ENCODE data around the gene CCDC102B. TPM values are rescaled to one million over a fixed set of nuclear protein-coding genes. Genes with fewer than 3 reads are reported as not detected.
A peak's percentile ranks its signal among the peaks of the same experiment; 100 is the strongest.

CCDC102B gene
- total and polyA plus RNA-seq, 2 experiments from 2014 or later = 8.9 to 13.0 TPM

DNA sequence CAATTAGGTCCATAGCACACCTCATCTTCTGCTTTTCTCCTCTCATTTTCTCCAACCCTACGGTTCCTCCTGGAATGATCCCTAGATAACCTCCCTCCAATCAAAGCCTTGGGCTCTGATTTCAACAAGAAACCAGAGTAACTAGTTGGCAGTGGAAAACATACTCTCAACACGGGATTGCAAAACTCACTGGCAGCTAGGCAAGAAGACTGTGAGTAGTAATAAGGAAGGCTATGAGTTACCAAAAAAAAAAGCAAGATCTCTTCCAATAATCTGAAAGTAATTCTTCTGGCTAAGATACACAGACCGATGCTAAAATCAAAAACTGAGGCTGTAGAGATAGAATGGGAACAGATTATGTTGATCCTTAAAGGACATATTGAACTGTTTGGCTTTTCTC, 28.4 kb upstream of the CCDC102B start:
- H3K9me3 ChIP-seq (ENCODE audit: low read depth) = no peaks in the 10 kb centered on the region
- DNase-seq (ENCODE audit: low read depth in 1 of 2, low spot score in 1 of 2) = peak in 1 of 2 donors; percentile 77
- TF ChIP-seq, protein P1, sequence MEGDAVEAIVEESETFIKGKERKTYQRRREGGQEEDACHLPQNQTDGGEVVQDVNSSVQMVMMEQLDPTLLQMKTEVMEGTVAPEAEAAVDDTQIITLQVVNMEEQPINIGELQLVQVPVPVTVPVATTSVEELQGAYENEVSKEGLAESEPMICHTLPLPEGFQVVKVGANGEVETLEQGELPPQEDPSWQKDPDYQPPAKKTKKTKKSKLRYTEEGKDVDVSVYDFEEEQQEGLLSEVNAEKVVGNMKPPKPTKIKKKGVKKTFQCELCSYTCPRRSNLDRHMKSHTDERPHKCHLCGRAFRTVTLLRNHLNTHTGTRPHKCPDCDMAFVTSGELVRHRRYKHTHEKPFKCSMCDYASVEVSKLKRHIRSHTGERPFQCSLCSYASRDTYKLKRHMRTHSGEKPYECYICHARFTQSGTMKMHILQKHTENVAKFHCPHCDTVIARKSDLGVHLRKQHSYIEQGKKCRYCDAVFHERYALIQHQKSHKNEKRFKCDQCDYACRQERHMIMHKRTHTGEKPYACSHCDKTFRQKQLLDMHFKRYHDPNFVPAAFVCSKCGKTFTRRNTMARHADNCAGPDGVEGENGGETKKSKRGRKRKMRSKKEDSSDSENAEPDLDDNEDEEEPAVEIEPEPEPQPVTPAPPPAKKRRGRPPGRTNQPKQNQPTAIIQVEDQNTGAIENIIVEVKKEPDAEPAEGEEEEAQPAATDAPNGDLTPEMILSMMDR (IDR thresholded peaks at IDR 0.05; ENCODE audit: low read depth, low read length) = no peak

DNA sequence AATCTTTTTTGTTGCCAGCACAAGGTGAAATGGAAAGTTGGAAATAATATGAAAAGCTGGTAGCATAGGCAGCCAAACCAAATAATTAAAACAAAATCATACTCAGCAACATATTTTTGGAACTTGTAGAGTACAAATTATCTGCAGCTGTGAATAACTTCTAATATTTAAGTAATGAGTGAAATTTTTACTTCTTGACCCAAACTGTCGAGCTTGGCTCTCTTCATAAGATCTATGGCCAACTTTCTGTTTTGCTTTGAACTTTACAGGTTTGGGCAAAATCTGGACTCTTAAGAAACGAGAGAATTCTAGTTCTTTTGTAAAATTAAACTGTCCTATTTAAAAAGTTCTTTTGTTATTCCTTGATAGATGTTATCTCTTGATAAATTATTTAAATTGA, 25.6 kb upstream of the CCDC102B start:
- H3K9me3 ChIP-seq (ENCODE audit: low read depth) = no peaks in the 10 kb centered on the region
- no peak overlapping the region for H3K4me3 ChIP-seq
- no peak for DNase-seq (ENCODE audit: low read depth in 1 of 2, low spot score in 1 of 2)
- no peak overlapping the region for H3K27ac ChIP-seq
- no peaks in the 10 kb centered on the region for H3K36me3 ChIP-seq
- TF ChIP-seq, protein P1 (IDR thresholded peaks at IDR 0.05; ENCODE audit: low read depth, low read length) = no peak
- no peaks in the 10 kb centered on the region for H3K27me3 ChIP-seq
- H3K4me1 ChIP-seq (ENCODE audit: low read depth) = no peaks in the 10 kb centered on the region

More for the DNA sequence above, 28.4 kb upstream of the CCDC102B start:
- Histone ChIP-seq H3K4me3 (no peak overlapping the region), H3K27me3 (no peaks in the 10 kb centered on the region), H3K4me1 (ENCODE audit: low read depth) (no peaks in the 10 kb centered on the region), H3K27ac (no peak overlapping the region), H3K36me3 (no peaks in the 10 kb centered on the region)

DNA sequence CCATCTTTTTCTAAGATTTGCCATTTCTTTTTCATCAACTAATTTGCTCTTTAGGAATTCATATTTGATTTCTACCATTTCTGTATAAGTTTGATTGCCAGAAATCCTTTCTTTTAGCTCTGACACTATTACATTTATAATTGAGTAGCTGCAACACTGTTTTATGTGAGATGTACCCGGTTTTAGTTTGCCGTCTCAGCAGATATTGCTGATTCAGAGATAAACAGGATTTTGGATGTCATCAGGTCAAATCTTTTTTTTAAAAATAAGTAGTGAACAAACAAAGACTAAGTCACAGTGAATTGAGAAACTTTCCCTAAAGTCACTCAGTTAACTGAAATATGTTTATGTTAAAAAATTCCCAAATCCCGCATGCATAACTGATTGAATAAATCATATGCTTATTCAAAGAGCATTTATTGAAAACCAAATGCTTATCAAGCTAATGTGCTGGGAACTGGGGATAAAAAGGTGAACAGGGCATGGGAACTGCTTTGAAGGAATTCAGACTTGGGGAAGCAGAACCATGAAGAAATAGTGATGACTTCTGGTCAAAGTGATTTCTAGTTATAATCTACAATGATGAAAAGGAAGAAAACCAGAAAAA, 19.5 kb upstream of the CCDC102B start:
- Histone ChIP-seq H3K27me3 (no peaks in the 10 kb centered on the region), H3K4me3 (no peak overlapping the region), H3K4me1 (ENCODE audit: low read depth) (no peaks in the 10 kb centered on the region), H3K36me3 (no peaks in the 10 kb centered on the region), H3K9me3 (ENCODE audit: low read depth) (no peaks in the 10 kb centered on the region), H3K27ac (no peak overlapping the region)
- TF ChIP-seq, protein P1 (IDR thresholded peaks at IDR 0.05; ENCODE audit: low read depth, low read length) = no peak
- DNase-seq (ENCODE audit: low read depth in 1 of 2, low spot score in 1 of 2) = no peak

DNA sequence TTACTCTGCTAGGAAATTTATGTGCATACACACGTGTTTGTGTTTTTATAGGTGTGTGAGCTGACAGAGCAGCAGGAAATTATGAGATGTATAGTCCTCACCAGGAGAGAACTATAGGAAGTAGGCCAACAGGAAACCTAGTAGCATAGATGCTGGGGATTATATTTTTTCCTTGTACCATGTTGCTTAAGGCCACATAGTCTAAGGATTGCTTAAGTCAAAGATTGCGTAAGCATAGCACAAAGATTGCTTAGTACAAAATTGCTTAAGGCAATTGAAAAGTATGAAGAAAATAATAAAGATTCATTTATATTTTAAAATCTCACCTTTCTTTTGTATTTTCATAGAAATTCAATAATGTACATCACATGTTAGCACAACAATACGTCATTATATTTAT, 18.7 kb upstream of the CCDC102B start:
- Histone ChIP-seq H3K36me3 (no peaks in the 10 kb centered on the region), H3K27ac (no peak overlapping the region)
- TF ChIP-seq, protein P1 (IDR thresholded peaks at IDR 0.05; ENCODE audit: low read depth, low read length) = no peak

DNA sequence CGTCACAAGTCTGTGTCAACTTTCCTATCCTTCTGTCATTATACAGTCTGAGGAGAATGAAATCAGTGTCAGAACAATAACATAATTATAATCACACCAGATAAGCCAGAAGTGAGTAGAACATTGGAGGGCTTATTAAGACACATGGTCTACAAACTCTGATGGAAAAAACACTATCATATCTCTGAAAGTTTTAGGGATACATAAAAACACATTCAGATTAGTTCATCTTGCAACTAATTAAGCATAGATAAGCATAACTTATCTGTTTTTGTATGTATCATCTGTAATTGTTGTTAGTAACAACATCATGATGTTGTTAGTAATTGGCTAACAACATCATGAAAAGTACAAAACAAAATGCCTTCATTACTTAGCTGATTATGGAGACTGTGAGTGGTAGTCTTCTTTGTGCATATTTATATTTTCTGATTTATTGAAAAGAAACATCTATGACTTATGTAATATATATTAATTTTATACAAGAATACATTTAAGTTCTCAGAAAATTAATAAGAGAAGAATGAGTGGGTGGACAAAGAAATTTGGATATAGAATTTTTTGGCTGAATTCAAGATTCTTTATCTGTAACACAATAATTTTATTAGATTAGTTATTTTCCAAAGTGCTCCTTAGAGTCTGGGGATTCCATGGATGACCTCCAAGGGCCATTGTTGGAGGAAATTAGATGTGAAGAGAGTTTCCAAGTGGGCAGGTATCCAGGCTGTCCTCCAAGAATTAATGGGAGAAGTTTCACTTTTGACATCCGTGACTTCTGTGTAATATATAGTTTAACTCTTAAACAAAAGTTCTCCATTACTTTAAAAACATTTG, 16.9 kb upstream of the CCDC102B start:
- TF ChIP-seq, protein P1 (IDR thresholded peaks at IDR 0.05; ENCODE audit: low read depth, low read length) = no peak
- Histone ChIP-seq H3K4me1 (ENCODE audit: low read depth) (no peaks in the 10 kb centered on the region), H3K4me3 (no peak overlapping the region), H3K9me3 (ENCODE audit: low read depth) (no peaks in the 10 kb centered on the region), H3K27me3 (no peaks in the 10 kb centered on the region), H3K27ac (no peak overlapping the region), H3K36me3 (no peaks in the 10 kb centered on the region)
- DNase-seq (ENCODE audit: low read depth in 1 of 2, low spot score in 1 of 2) = no peak

More for the DNA sequence above, 18.7 kb upstream of the CCDC102B start:
- no peaks in the 10 kb centered on the region for H3K9me3 ChIP-seq (ENCODE audit: low read depth)
- H3K4me1 ChIP-seq (ENCODE audit: low read depth) = no peaks in the 10 kb centered on the region
- DNase-seq (ENCODE audit: low read depth in 1 of 2, low spot score in 1 of 2) = peak in 1 of 2 donors; percentile 86
- no peak overlapping the region for H3K4me3 ChIP-seq
- H3K27me3 ChIP-seq = no peaks in the 10 kb centered on the region

Data from cardiac muscle cell (in vitro differentiated cells and primary cell).